A549 treated with RU486 at 1 μM for 4 hours (cell line): ENCODE measurements around the gene CD274. TPM values are rescaled to one million over a fixed set of nuclear protein-coding genes. Genes with fewer than 3 reads are reported as not detected.

Source experiments
- total RNA-seq: library from RNA; stranded (reverse); fragments of 200-300 nt; extraction: Qiagen RNA extraction; gene quantifications from 5 replicates; pipeline ENCODE4 v1.2.3, GENCODE V29; 2022; ENCODE audit warnings: low read depth

The CD274 gene
- total RNA-seq = 1.3 to 3.2 TPM (median 2.0 TPM) in 5 replicates

GRCh38 chr9:5450359-5451091 lies at the start of gene CD274:
Gene CD274, plus strand, starts transcription at chr9:5450542. Its CDS starts 5,572 bp downstream, at chr9:5456114.

DNA sequence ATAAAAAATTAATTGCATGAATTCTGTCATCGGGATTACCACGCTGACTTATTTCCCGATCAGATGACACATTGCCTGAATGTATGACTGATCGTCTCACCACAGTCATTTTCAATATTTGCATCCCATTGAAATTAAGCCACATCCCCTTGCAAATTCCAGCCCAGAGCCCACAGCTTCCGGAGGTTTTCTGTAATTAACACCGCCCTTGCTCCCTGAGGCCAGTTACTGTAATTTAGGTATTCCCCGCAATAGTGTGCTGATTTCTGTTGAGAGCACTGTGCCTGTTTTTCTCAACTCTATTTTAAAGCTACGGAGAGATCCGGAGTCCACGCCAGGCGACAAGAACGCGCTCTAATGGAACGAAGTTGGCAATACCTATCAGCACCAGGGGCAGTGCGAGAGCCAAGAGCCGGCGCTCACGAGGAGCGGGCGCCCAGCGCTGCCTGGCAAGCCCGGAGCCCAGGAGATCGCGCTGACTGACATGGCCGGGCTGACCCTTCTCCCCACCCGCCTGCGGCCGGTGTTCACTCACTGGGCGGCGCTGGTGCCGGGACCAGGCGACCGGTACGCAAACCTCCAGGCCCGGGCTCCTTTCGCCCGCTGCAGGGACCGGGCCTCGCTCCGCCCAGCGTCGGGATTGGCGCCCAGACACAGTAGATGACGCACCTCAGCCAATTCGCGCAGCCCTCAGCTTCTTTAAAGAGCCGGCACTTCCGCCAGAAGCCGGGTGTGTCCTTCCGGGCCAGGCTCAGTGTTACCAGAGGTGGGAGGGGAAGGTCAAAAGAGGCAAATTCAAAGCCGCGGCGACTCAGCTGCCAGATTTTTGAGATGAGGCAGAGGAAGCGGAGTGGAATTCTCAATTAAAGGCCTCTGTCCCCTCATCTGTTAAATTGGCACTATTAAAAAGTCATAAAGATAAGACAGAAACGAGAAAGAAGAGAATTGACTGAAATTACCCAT lies 12.8 kb upstream of the CD274 start, which contains the start of gene PLGRKT:
PLGRKT (minus strand) TSS at position 672 of the 963 bp plus-strand sequence. CDS start 5,948 bp downstream, outside the sequence.

GRCh38 chr9:5510360-5510931 lies 60.1 kb downstream of the CD274 start, which contains the start of gene PDCD1LG2:
Gene PDCD1LG2, plus strand, starts transcription at chr9:5510531. Its CDS starts 12,016 bp downstream, at chr9:5522547.

Other genes with a start within 250 kb of the CD274 start
- 13.9 to 18.0 TPM (median 15.5 TPM) in 5 replicates for gene INSL4, start 219.1 kb upstream of the CD274 start, total RNA-seq
- 0.21 to 0.29 TPM (median 0.24 TPM) in 3 of 5 replicates, not detected in the others for gene RLN2, start 145.8 kb upstream of the CD274 start, total RNA-seq
- gene RLN1, start 110.7 kb upstream of the CD274 start, total RNA-seq = not detected in 5 replicates
- gene PLGRKT, start 12.6 kb upstream of the CD274 start, total RNA-seq = 20.0 to 31.6 TPM (median 24.3 TPM) in 5 replicates
- 0.24 to 0.43 TPM (median 0.40 TPM) in 5 replicates for gene PDCD1LG2, start 60.0 kb downstream of the CD274 start, total RNA-seq
- gene RIC1, start 178.6 kb downstream of the CD274 start, total RNA-seq = 9.2 to 12.9 TPM (median 12.5 TPM) in 5 replicates